HCT116 (cell line): ENCODE data around the gene ATP2C1.

Experiments
- ELF1 ChIP-seq: IDR thresholded peaks from 2 replicates; pipeline ENCODE4 v1.6.1; 2012; ENCODE audit warnings: low read depth, borderline replicate concordance
- EZH2 ChIP-seq: fragments of 200-600 bp; sonication (generic); IDR thresholded peaks from 2 replicates; pipeline ENCODE4 v1.6.1; 2017; ENCODE audit warnings: antibody characterized with exemption, mixed run types
- EZH2phosphoT487 ChIP-seq: fragments of 200-600 bp; IDR thresholded peaks from 2 replicates; pipeline ENCODE4 v1.6.1; 2018; ENCODE audit warnings: antibody characterized with exemption, borderline replicate concordance
- JUND ChIP-seq: IDR thresholded peaks from 2 replicates; pipeline ENCODE4 v1.6.1; 2012
- POLR2A ChIP-seq: IDR thresholded peaks from 2 replicates; pipeline ENCODE4 v1.7.0; 2011; ENCODE audit warnings: borderline replicate concordance; ENCODE audit not compliant: insufficient read depth, insufficient read length; ENCODE audit errors: extremely low read depth
- POLR2AphosphoS5 ChIP-seq: IDR thresholded peaks from 2 replicates; pipeline ENCODE4 v1.6.1; 2011; ENCODE audit warnings: mild to moderate bottlenecking, low read depth, low read length, moderate library complexity
- RAD21 ChIP-seq: IDR thresholded peaks from 2 replicates; pipeline ENCODE4 v1.6.1; 2012; ENCODE audit warnings: low read depth, mild to moderate bottlenecking
- SIN3A ChIP-seq: IDR thresholded peaks from 2 replicates; pipeline ENCODE4 v1.6.1; 2012; ENCODE audit warnings: low read depth
- ZNF274 ChIP-seq: fragments of 200-500 bp; sonication (Bioruptor generic); IDR thresholded peaks from 2 replicates; pipeline ENCODE4 v1.6.1; 2014; ENCODE audit warnings: mild to moderate bottlenecking, low read depth, low read length, inconsistent platforms
- TF ChIP-seq, protein P1 (sequence below): IDR thresholded peaks from 2 replicates; pipeline ENCODE4 v1.6.1; 2012
- TF ChIP-seq, protein P2 (sequence below), 3 experiments: fragments of 200-600 bp in 1 of 3; sonication (generic) in 1 of 3; IDR thresholded peaks in 2 of 3; conservative IDR thresholded peaks in 1 of 3; 2 replicates each; pipeline ENCODE4 v1.5.1; 2012 to 2017; ENCODE audit warnings: low read depth in 2 of 3, low read length in 2 of 3, antibody characterized with exemption in 1 of 3, borderline replicate concordance in 1 of 3, control low read depth in 1 of 3, mild to moderate bottlenecking in 1 of 3, mixed read lengths in 1 of 3, mixed run types in 1 of 3, moderate library complexity in 1 of 3; ENCODE audit not compliant: insufficient read depth in 1 of 3
- TF ChIP-seq, protein P3 (sequence below): IDR thresholded peaks from 2 replicates; pipeline ENCODE4 v1.6.1; 2012

DNA sequence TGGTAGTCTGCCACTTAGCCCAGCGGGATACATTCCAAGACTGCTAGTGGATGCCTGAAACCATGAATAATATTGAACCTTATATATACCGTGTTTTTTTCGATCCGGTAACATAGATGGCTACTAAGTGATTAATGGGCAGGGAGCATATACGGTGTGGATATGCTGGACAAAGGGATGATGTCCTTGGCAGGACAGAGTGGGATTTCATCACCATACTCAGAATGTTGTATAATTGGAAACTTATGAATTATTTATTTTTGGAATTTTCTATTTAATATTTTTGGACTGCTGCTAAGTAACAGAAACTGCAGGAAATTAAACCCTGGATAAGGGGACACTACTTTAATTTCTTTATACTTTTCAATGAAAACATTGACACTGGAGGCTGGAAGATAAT is 79.5 kb downstream of the ATP2C1 start:
- TF ChIP-seq, protein P1, sequence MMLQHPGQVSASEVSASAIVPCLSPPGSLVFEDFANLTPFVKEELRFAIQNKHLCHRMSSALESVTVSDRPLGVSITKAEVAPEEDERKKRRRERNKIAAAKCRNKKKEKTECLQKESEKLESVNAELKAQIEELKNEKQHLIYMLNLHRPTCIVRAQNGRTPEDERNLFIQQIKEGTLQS, result no peak
- TF ChIP-seq, protein P2, sequence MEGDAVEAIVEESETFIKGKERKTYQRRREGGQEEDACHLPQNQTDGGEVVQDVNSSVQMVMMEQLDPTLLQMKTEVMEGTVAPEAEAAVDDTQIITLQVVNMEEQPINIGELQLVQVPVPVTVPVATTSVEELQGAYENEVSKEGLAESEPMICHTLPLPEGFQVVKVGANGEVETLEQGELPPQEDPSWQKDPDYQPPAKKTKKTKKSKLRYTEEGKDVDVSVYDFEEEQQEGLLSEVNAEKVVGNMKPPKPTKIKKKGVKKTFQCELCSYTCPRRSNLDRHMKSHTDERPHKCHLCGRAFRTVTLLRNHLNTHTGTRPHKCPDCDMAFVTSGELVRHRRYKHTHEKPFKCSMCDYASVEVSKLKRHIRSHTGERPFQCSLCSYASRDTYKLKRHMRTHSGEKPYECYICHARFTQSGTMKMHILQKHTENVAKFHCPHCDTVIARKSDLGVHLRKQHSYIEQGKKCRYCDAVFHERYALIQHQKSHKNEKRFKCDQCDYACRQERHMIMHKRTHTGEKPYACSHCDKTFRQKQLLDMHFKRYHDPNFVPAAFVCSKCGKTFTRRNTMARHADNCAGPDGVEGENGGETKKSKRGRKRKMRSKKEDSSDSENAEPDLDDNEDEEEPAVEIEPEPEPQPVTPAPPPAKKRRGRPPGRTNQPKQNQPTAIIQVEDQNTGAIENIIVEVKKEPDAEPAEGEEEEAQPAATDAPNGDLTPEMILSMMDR (IDR thresholded peaks at IDR 0.05 in 2 of 3, conservative IDR thresholded peaks at IDR 0.05 in 1 of 3; ENCODE audit: borderline replicate concordance in 1 of 3, insufficient read depth in 1 of 3, low read depth in 2 of 3, low read length in 2 of 3), result no peak
- no peak for TF ChIP-seq ELF1
- TF ChIP-seq EZH2phosphoT487, result no peak
- no peak for TF ChIP-seq POLR2AphosphoS5
- TF ChIP-seq ZNF274, result no peak
- no peak for TF ChIP-seq SIN3A
- TF ChIP-seq EZH2, result no peak
- TF ChIP-seq RAD21, result no peak
- no peak for TF ChIP-seq JUND
- TF ChIP-seq POLR2A, result no peak
- TF ChIP-seq, protein P3, sequence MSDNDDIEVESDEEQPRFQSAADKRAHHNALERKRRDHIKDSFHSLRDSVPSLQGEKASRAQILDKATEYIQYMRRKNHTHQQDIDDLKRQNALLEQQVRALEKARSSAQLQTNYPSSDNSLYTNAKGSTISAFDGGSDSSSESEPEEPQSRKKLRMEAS, result no peak
